GM23338 (cell line): Measurements from ENCODE around the gene HTR1D. TPM values are rescaled to one million over a fixed set of nuclear protein-coding genes. Genes with fewer than 3 reads are reported as not detected.

Experiments
- ATAC-seq: fragments of 200-7000 bp; cut with Tn5 transposase; 3 replicates; pipeline ENCODE4 v1.9.1; 2020
- DNase-seq: peaks from one replicate; pipeline ENCODE4 v3.0.0-alpha.2; 2015; ENCODE audit warnings: low spot score
- H2AFZ ChIP-seq: fragments of 200-600 bp; sonication (generic); 2 replicates; pipeline ENCODE4 v1.8.0; 2016; ENCODE audit warnings: antibody characterized with exemption, mild to moderate bottlenecking, moderate library complexity
- H3F3A ChIP-seq: fragments of 200-600 bp; sonication (generic); replicated peaks from 2 replicates; pipeline ENCODE4 v1.8.0; 2017; ENCODE audit warnings: antibody characterized with exemption, mixed run types, low read depth
- H3K27ac ChIP-seq: fragments of 200-600 bp; sonication (generic); 2 replicates; pipeline ENCODE4 v1.6.1; 2016; ENCODE audit warnings: low read depth
- H3K27me3 ChIP-seq: fragments of 200-600 bp; sonication (generic); 2 replicates; pipeline ENCODE4 v1.8.0; 2016; ENCODE audit warnings: mild to moderate bottlenecking, mixed run types, moderate library complexity; ENCODE audit not compliant: insufficient read depth
- H3K36me3 ChIP-seq: fragments of 200-600 bp; sonication (generic); 2 replicates; pipeline ENCODE4 v1.8.0; 2016; ENCODE audit warnings: mild to moderate bottlenecking; ENCODE audit not compliant: insufficient read depth
- H3K4me1 ChIP-seq: fragments of 200-600 bp; sonication (generic); 2 replicates; pipeline ENCODE4 v1.8.0; 2016; ENCODE audit warnings: mild to moderate bottlenecking, moderate library complexity; ENCODE audit not compliant: insufficient read depth
- H3K4me2 ChIP-seq: fragments of 200-600 bp; sonication (generic); 2 replicates; pipeline ENCODE4 v1.7.1; 2017; ENCODE audit warnings: mixed run types
- H3K4me3 ChIP-seq: fragments of 200-600 bp; sonication (generic); 2 replicates; pipeline ENCODE4 v1.6.1; 2016; ENCODE audit warnings: mixed run types
- H3K79me2 ChIP-seq: fragments of 200-600 bp; sonication (generic); replicated peaks from 2 replicates; pipeline ENCODE4 v1.8.0; 2017; ENCODE audit warnings: mild to moderate bottlenecking; ENCODE audit not compliant: insufficient read depth
- H3K9me2 ChIP-seq: fragments of 200-600 bp; sonication (generic); 2 replicates; pipeline ENCODE4 v1.8.0; 2017; ENCODE audit not compliant: insufficient read depth
- H4K20me1 ChIP-seq: fragments of 200-600 bp; sonication (generic); replicated peaks from 2 replicates; pipeline ENCODE4 v1.8.0; 2017; ENCODE audit warnings: mild to moderate bottlenecking; ENCODE audit not compliant: insufficient read depth
- H3K27ac Mint-ChIP-seq: 2 replicates; pipeline ENCODE4 v1.8.0; 2020; ENCODE audit warnings: inconsistent platforms, mild to moderate bottlenecking, moderate library complexity, mixed read lengths
- H3K27me3 Mint-ChIP-seq: 3 replicates; pipeline ENCODE4 v1.8.0; 2022; ENCODE audit warnings: low read depth, mild to moderate bottlenecking, moderate library complexity, mixed read lengths, inconsistent platforms; ENCODE audit not compliant: insufficient read depth, poor library complexity
- H3K36me3 Mint-ChIP-seq: 3 replicates; pipeline ENCODE4 v1.8.0; 2021; ENCODE audit warnings: low read depth, mild to moderate bottlenecking, inconsistent platforms, moderate library complexity, mixed read lengths
- H3K4me1 Mint-ChIP-seq: 3 replicates; pipeline ENCODE4 v1.8.0; 2020; ENCODE audit warnings: mild to moderate bottlenecking, inconsistent platforms, mixed read lengths
- H3K4me3 Mint-ChIP-seq: 3 replicates; pipeline ENCODE4 v1.8.0; 2021; ENCODE audit warnings: moderate library complexity, mild to moderate bottlenecking, inconsistent platforms, mixed read lengths
- H3K9me3 Mint-ChIP-seq: 3 replicates; pipeline ENCODE4 v1.8.0; 2020; ENCODE audit warnings: moderate library complexity, mild to moderate bottlenecking, inconsistent platforms, mixed read lengths
- CREB1 ChIP-seq: fragments of 250-450 bp; sonication (Bioruptor Pico); IDR thresholded peaks from 2 replicates; pipeline ENCODE4 v1.5.0; 2020; ENCODE audit warnings: low read depth, mild to moderate bottlenecking, moderate library complexity
- EZH2 ChIP-seq: fragments of 200-600 bp; sonication (generic); IDR thresholded peaks from one replicate; pipeline ENCODE4 v1.8.0; 2017; ENCODE audit warnings: antibody characterized with exemption, mild to moderate bottlenecking, low read depth; ENCODE audit not compliant: unreplicated experiment
- EZH2phosphoT487 ChIP-seq: fragments of 200-600 bp; sonication (generic); IDR thresholded peaks from one replicate; pipeline ENCODE4 v1.8.1; 2018; ENCODE audit warnings: antibody characterized with exemption; ENCODE audit not compliant: unreplicated experiment
- JUNB ChIP-seq: IDR thresholded peaks from one replicate; pipeline ENCODE4 v1.6.1; 2016; ENCODE audit warnings: antibody characterized with exemption; ENCODE audit not compliant: unreplicated experiment
- NANOG ChIP-seq: IDR thresholded peaks from 2 replicates; pipeline ENCODE4 v1.6.1; 2016; ENCODE audit warnings: antibody characterized with exemption, borderline replicate concordance
- POLR2AphosphoS5 ChIP-seq: IDR thresholded peaks from 2 replicates; pipeline ENCODE4 v1.6.1; 2016; ENCODE audit warnings: antibody characterized with exemption, low read depth
- STAT1 ChIP-seq: IDR thresholded peaks from one replicate; pipeline ENCODE4 v1.6.1; 2016; ENCODE audit warnings: antibody characterized with exemption; ENCODE audit not compliant: unreplicated experiment
- ZNF114 ChIP-seq: fragments of 250-450 bp; sonication (Bioruptor Pico); IDR thresholded peaks from 2 replicates; pipeline ENCODE4 v1.5.0; 2020; ENCODE audit warnings: mild to moderate bottlenecking, moderate library complexity
- ZNF331 ChIP-seq: fragments of 250-450 bp; sonication (Bioruptor Pico); IDR thresholded peaks from 2 replicates; pipeline ENCODE4 v1.5.0; 2020; ENCODE audit warnings: low read depth, mild to moderate bottlenecking, moderate library complexity
- polyA plus RNA-seq: library from polyadenylated mRNA; unstranded; fragments of >200 nt; fragmentation: Nextera tagmentation; extraction: Ambion mirVana; gene quantifications from 2 replicates; pipeline ENCODE4 v1.2.1, GENCODE V29; 2016
- total RNA-seq: library from RNA; depleted of rRNA; stranded (reverse); fragments of >200 nt; shearing (Covaris generic); gene quantifications from 2 replicates; pipeline ENCODE4 v1.2.3, GENCODE V29; 2014
- TF ChIP-seq, protein P1 (sequence below): IDR thresholded peaks from 2 replicates; pipeline ENCODE4 v1.6.1; 2016; ENCODE audit warnings: antibody characterized with exemption
- TF ChIP-seq, protein P2 (sequence below): fragments of 250-450 bp; sonication (Bioruptor Pico); IDR thresholded peaks from 2 replicates; pipeline ENCODE4 v1.5.0; 2020; ENCODE audit warnings: mild to moderate bottlenecking, moderate library complexity
- TF ChIP-seq, protein P3 (sequence below), 2 experiments: fragments of 200-600 bp in 1 of 2; sonication (generic) in 1 of 2; conservative IDR thresholded peaks; 2 replicates each; pipeline versions ENCODE4 v1.5.1 to v1.6.1; 2016 to 2017; ENCODE audit warnings: antibody characterized with exemption in 2 of 2, low read depth in 2 of 2, mild to moderate bottlenecking in 2 of 2, moderate library complexity in 1 of 2
- TF ChIP-seq, protein P4 (sequence below): IDR thresholded peaks from one replicate; pipeline ENCODE4 v1.6.1; 2018; ENCODE audit warnings: antibody characterized with exemption; ENCODE audit not compliant: unreplicated experiment

The HTR1D gene
- total and polyA plus RNA-seq, 2 experiments from 2014 or later, result 2.4 to 4.1 TPM

DNA sequence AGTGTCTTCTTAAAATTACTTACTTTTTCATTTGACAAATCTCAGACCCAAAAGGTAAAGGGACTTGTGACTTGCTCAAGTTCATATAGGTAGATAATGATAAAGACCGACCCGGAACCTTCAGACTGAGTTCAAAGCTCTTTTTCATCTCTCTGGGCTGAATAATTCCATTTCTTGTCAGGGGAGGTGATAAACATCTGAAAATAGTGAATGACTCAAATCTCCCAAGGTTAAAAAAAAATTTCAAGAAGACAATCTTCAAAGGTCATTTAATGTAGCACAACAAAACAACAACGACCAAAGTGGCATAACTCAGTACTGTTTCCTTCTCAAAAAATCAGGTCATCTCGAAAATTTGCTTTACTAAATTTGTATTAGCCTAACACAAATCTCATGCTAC is 69.2 kb downstream of the HTR1D start:
- Histone ChIP-seq H3K4me2 (no peak overlapping the region), H3K9me2 (no peaks in the 10 kb centered on the region), H4K20me1 (peaks cover 58% of the 10 kb centered on the region), H3K36me3 (no peaks in the 10 kb centered on the region), H3K79me2 (peaks cover 99% of the 10 kb centered on the region), H2AFZ (no peak overlapping the region), H3F3A (no peaks in the 10 kb centered on the region), H3K4me1 (peaks cover 3% of the 10 kb centered on the region; the same call in 1 of the 2 replicates), H3K27ac (no peak overlapping the region), H3K4me3 (no peak overlapping the region), H3K27me3 (no peaks in the 10 kb centered on the region)
- no peak overlapping the region for H3K4me3 Mint-ChIP-seq
- no peaks in the 10 kb centered on the region for H3K27me3 Mint-ChIP-seq
- ATAC-seq (no peak), DNase-seq (no peak)
- no peaks in the 10 kb centered on the region; the same call in 2 of the 3 replicates for H3K36me3 Mint-ChIP-seq
- H3K4me1 Mint-ChIP-seq, result peaks cover 9% of the 10 kb centered on the region
- TF ChIP-seq, protein P1, sequence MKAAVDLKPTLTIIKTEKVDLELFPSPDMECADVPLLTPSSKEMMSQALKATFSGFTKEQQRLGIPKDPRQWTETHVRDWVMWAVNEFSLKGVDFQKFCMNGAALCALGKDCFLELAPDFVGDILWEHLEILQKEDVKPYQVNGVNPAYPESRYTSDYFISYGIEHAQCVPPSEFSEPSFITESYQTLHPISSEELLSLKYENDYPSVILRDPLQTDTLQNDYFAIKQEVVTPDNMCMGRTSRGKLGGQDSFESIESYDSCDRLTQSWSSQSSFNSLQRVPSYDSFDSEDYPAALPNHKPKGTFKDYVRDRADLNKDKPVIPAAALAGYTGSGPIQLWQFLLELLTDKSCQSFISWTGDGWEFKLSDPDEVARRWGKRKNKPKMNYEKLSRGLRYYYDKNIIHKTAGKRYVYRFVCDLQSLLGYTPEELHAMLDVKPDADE, result no peak
- TF ChIP-seq CREB1 (CRISPR knock-in tag) (no peak), POLR2AphosphoS5 (no peak), ZNF331 (no peak), STAT1 (no peak), NANOG (no peak), JUNB (no peak), EZH2phosphoT487 (no peak), EZH2 (no peak), ZNF114 (CRISPR knock-in tag) (no peak)
- TF ChIP-seq, protein P2, sequence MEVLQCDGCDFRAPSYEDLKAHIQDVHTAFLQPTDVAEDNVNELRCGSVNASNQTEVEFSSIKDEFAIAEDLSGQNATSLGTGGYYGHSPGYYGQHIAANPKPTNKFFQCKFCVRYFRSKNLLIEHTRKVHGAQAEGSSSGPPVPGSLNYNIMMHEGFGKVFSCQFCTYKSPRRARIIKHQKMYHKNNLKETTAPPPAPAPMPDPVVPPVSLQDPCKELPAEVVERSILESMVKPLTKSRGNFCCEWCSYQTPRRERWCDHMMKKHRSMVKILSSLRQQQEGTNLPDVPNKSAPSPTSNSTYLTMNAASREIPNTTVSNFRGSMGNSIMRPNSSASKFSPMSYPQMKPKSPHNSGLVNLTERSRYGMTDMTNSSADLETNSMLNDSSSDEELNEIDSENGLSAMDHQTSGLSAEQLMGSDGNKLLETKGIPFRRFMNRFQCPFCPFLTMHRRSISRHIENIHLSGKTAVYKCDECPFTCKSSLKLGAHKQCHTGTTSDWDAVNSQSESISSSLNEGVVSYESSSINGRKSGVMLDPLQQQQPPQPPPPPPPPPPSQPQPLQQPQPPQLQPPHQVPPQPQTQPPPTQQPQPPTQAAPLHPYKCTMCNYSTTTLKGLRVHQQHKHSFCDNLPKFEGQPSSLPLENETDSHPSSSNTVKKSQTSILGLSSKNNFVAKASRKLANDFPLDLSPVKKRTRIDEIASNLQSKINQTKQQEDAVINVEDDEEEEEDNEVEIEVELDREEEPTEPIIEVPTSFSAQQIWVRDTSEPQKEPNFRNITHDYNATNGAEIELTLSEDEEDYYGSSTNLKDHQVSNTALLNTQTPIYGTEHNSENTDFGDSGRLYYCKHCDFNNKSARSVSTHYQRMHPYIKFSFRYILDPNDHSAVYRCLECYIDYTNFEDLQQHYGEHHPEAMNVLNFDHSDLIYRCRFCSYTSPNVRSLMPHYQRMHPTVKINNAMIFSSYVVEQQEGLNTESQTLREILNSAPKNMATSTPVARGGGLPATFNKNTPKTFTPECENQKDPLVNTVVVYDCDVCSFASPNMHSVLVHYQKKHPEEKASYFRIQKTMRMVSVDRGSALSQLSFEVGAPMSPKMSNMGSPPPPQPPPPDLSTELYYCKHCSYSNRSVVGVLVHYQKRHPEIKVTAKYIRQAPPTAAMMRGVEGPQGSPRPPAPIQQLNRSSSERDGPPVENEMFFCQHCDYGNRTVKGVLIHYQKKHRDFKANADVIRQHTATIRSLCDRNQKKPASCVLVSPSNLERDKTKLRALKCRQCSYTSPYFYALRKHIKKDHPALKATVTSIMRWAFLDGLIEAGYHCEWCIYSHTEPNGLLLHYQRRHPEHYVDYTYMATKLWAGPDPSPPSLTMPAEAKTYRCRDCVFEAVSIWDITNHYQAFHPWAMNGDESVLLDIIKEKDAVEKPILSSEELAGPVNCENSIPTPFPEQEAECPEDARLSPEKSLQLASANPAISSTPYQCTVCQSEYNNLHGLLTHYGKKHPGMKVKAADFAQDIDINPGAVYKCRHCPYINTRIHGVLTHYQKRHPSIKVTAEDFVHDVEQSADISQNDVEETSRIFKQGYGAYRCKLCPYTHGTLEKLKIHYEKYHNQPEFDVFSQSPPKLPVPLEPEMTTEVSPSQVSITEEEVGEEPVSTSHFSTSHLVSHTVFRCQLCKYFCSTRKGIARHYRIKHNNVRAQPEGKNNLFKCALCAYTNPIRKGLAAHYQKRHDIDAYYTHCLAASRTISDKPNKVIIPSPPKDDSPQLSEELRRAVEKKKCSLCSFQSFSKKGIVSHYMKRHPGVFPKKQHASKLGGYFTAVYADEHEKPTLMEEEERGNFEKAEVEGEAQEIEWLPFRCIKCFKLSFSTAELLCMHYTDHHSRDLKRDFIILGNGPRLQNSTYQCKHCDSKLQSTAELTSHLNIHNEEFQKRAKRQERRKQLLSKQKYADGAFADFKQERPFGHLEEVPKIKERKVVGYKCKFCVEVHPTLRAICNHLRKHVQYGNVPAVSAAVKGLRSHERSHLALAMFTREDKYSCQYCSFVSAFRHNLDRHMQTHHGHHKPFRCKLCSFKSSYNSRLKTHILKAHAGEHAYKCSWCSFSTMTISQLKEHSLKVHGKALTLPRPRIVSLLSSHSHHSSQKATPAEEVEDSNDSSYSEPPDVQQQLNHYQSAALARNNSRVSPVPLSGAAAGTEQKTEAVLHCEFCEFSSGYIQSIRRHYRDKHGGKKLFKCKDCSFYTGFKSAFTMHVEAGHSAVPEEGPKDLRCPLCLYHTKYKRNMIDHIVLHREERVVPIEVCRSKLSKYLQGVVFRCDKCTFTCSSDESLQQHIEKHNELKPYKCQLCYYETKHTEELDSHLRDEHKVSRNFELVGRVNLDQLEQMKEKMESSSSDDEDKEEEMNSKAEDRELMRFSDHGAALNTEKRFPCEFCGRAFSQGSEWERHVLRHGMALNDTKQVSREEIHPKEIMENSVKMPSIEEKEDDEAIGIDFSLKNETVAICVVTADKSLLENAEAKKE, result no peak
- TF ChIP-seq, protein P3, sequence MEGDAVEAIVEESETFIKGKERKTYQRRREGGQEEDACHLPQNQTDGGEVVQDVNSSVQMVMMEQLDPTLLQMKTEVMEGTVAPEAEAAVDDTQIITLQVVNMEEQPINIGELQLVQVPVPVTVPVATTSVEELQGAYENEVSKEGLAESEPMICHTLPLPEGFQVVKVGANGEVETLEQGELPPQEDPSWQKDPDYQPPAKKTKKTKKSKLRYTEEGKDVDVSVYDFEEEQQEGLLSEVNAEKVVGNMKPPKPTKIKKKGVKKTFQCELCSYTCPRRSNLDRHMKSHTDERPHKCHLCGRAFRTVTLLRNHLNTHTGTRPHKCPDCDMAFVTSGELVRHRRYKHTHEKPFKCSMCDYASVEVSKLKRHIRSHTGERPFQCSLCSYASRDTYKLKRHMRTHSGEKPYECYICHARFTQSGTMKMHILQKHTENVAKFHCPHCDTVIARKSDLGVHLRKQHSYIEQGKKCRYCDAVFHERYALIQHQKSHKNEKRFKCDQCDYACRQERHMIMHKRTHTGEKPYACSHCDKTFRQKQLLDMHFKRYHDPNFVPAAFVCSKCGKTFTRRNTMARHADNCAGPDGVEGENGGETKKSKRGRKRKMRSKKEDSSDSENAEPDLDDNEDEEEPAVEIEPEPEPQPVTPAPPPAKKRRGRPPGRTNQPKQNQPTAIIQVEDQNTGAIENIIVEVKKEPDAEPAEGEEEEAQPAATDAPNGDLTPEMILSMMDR (conservative IDR thresholded peaks at IDR 0.05; ENCODE audit: low read depth in 2 of 2), result no peak
- TF ChIP-seq, protein P4, sequence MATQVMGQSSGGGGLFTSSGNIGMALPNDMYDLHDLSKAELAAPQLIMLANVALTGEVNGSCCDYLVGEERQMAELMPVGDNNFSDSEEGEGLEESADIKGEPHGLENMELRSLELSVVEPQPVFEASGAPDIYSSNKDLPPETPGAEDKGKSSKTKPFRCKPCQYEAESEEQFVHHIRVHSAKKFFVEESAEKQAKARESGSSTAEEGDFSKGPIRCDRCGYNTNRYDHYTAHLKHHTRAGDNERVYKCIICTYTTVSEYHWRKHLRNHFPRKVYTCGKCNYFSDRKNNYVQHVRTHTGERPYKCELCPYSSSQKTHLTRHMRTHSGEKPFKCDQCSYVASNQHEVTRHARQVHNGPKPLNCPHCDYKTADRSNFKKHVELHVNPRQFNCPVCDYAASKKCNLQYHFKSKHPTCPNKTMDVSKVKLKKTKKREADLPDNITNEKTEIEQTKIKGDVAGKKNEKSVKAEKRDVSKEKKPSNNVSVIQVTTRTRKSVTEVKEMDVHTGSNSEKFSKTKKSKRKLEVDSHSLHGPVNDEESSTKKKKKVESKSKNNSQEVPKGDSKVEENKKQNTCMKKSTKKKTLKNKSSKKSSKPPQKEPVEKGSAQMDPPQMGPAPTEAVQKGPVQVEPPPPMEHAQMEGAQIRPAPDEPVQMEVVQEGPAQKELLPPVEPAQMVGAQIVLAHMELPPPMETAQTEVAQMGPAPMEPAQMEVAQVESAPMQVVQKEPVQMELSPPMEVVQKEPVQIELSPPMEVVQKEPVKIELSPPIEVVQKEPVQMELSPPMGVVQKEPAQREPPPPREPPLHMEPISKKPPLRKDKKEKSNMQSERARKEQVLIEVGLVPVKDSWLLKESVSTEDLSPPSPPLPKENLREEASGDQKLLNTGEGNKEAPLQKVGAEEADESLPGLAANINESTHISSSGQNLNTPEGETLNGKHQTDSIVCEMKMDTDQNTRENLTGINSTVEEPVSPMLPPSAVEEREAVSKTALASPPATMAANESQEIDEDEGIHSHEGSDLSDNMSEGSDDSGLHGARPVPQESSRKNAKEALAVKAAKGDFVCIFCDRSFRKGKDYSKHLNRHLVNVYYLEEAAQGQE, result no peak
- H3K27ac Mint-ChIP-seq, result no peak overlapping the region
- H3K9me3 Mint-ChIP-seq, result no peaks in the 10 kb centered on the region
